ENCODE data around the gene RNASEH2B.
A peak's percentile ranks its signal among the peaks of the same experiment; 100 is the strongest.

The RNASEH2B gene

GRCh38 chr13:50955798-50956197 is 46.2 kb downstream of the RNASEH2B start:
- TF ChIP-seq CTCF (IDR thresholded peaks at IDR 0.05; ENCODE audit: low read depth, low read length): no peak
- no peak for DNase-seq (ENCODE audit: low read depth in 2 of 2)
- no peak overlapping the region for H3K4me3 ChIP-seq (replicated peaks in 1 of 2; ENCODE audit: low read depth in 2 of 2, low read length in 2 of 2)

GRCh38 chr13:50957620-50958019 is 48.0 kb downstream of the RNASEH2B start:
- no peak overlapping the region for H3K4me3 ChIP-seq (replicated peaks in 1 of 2; ENCODE audit: low read depth in 2 of 2, low read length in 2 of 2)
- no peak for TF ChIP-seq CTCF (IDR thresholded peaks at IDR 0.05; ENCODE audit: low read depth, low read length)
- DNase-seq (ENCODE audit: low read depth in 2 of 2): no peak

GRCh38 chr13:50969691-50970090 is 60.1 kb downstream of the RNASEH2B start:
- peak in 1 of 2 donors; percentile 19 for DNase-seq (ENCODE audit: low read depth in 2 of 2)
- no peak overlapping the region for H3K4me3 ChIP-seq (replicated peaks in 1 of 2; ENCODE audit: low read depth in 2 of 2, low read length in 2 of 2)
- TF ChIP-seq CTCF (IDR thresholded peaks at IDR 0.05; ENCODE audit: low read depth, low read length): peak; percentile 1

GRCh38 chr13:50970956-50971355 is 61.4 kb downstream of the RNASEH2B start:
- TF ChIP-seq CTCF (IDR thresholded peaks at IDR 0.05; ENCODE audit: low read depth, low read length): no peak
- no peak overlapping the region for H3K4me3 ChIP-seq (replicated peaks in 1 of 2; ENCODE audit: low read depth in 2 of 2, low read length in 2 of 2)
- DNase-seq (ENCODE audit: low read depth in 2 of 2): no peak

GRCh38 chr13:50974268-50974667 is 64.7 kb downstream of the RNASEH2B start:
- TF ChIP-seq CTCF (IDR thresholded peaks at IDR 0.05; ENCODE audit: low read depth, low read length): no peak
- DNase-seq (ENCODE audit: low read depth in 2 of 2): no peak
- no peak overlapping the region for H3K4me3 ChIP-seq (replicated peaks in 1 of 2; ENCODE audit: low read depth in 2 of 2, low read length in 2 of 2)

- peak in 1 of 2 donors; percentile 5 for DNase-seq (ENCODE audit: low read depth in 2 of 2)
These were observed 69.6 kb downstream of the RNASEH2B start for GRCh38 chr13:50979187-50979586.

More at GRCh38 chr13:50979187-50979586, 69.6 kb downstream of the RNASEH2B start:
- TF ChIP-seq CTCF (IDR thresholded peaks at IDR 0.05; ENCODE audit: low read depth, low read length): no peak
- H3K4me3 ChIP-seq (replicated peaks in 1 of 2; ENCODE audit: low read depth in 2 of 2, low read length in 2 of 2): no peak overlapping the region
